ENCODE data around the gene ASTL. TPM values are rescaled to one million over a fixed set of nuclear protein-coding genes. Genes with fewer than 3 reads are reported as not detected.
"Not testable (repeated sequence)": the region's sequence is repeated elsewhere in the genome, so short reads cannot be mapped to it uniquely, and the experiment has no call there.

ASTL gene
- 0.30 TPM for total RNA-seq

DNA sequence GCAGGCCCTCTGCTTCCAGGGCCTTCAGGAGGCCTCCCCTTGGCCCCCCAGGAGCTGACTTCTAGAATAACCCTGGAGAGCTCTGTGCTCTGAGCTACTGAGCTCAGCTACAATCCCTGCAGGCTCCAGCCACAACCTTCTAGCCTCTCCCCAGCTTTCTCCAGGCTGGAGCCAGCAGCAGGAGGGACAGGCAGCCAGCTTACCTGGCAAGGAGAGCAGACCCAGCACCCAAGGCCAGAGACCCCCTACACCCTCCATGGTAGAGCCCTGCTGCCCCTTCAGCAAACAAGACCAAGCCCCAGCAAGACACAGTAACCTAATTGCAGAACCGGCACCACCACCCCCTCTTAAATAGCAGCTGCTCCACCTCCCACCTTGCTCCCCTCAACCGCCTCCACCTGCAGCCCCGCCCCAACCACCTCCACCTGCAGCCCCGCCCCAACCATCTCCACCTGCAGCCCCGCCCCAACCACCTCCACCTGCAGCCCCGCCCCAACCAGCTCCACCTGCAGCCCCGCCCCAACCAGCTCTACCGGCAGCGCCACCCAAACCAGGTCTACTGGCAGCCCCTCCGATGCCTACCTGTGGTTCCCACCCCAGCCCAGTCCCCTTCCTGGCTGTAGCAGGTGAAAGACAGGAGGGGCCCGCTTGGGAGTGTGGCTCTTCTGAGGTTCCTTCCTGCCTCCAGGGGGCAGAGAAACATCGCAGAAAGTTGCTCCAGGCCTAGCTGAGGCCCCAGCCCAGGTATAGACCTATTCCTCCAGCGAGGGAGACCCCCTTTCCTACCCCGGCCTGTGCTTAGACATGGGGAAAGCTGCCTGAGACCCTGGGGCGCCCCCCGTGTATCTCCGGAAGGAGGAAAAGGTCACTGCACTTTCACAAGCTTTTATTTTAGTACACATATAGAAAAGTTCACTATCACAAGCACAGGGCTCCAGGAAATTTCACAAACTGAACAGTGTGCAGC lies at the start of gene ASTL:
Gene ASTL (minus strand): TSS at position 324 of the 967 bp plus-strand sequence. CDS start 66 bp downstream, at position 258.
- no peak for DNase-seq

DNA sequence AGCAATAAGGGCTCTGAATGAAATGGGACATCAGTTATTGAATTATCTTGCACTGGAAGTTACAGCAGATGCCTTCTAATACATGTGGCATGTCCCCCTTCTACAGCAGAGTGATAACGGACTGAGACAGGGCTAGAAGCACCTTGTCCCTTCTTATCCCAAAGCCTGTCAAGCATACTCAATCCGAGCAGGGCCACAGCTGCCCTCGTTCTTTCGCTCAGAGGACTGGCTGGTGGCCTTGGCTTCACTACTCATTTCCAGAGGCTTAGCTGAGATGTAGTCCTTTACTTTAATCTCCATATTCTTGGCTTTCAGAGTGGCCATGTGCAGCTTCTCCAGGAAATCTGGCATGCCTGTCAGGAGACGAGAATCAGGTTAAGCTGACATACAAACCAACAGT lies 48.3 kb upstream of the ASTL start:
- no peak for DNase-seq

DNA sequence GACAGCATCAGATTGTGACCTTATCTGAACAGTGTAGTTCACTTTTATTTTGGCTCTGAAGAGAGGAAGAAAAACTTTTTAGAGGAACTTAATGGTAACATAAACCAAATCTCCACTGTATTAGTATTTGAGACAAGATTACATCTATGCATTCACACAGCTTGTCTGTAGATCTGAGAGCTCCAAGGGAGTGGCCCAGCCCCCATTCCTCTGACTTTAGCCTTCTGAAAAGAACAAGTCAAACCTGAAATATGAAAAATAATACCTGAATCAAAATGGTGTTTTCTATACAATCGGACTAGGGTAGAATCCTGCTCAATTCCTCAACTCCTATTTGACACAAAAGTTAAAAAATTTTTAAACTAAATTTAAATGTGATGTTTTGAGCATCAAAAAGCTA lies 47.2 kb upstream of the ASTL start:
- no peak for DNase-seq

DNA sequence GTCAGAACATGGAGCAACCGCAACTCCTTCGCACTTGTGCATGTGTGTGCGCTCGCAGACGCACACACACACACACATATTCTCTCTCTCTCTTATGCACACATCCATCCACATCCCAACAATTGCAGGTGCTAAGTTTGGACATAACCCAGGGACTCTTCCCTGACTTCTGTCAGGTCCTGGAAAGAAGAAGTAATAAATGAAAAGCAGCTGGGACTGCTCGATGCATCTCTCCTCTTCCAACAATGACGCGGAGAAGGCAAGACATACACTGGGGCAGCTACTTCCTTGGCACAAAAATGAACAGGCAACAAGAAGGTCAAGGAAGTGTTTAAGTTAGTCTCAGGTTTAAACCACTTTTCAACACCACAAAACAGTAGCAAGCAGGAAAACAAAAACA lies 46.7 kb upstream of the ASTL start:
- no peak for DNase-seq

DNA sequence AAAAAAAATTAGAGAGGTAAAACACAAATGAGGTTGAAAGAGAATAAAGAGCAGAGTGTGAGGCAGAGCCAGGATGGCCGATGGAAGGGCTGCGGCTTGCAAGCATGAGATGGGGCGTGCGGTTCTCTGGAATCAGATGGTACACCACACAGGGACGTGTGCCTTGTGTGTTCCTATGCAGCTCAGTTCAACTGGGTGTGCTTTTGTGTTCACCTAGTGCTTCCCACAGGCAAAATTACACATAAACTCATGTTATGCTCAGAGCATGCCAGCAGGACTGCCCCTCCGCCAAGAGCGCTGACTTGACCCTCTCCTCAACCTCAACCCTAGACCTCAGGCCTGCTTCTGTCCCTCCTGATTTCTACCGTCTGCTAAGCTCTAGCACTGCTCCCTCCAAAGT lies 45.9 kb upstream of the ASTL start:
- no peak for DNase-seq

DNA sequence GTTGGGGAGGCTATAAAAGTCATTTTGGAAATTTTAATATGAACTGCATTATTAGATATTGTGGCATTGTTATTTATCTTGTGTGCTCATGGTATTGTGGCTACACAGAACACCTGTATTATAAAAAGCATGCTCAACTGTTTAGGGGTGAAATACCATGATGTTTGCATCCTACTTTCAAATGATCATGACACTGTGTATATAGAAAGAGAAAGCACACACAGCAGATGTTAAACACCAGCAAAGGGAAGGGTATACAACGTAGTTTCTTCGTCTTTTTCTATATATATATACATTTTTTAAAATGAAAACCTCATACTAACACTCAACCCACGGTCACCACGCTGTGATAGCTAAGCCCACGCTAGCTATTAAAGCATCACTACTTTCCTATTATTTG lies 43.2 kb upstream of the ASTL start:
- DNase-seq = no peak

DNA sequence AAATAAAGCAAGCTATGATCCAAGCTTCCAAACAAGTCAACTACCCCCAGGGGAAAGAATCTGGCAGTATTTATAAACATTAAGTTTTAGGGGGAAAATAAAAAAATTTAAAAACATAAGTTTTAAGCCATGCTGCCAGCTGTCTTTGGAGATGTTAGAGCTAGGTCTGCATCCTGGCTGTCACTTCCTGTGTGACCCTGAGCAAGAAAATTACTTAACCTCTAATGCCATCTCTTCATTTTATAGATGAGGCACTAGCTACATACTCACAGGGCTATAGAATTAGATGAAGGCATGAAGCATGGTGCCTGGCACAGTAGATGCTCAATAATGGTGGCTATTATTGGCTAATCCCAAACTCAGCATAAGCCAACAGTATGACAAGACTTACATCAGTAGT lies 42.2 kb upstream of the ASTL start:
- DNase-seq = no peak

DNA sequence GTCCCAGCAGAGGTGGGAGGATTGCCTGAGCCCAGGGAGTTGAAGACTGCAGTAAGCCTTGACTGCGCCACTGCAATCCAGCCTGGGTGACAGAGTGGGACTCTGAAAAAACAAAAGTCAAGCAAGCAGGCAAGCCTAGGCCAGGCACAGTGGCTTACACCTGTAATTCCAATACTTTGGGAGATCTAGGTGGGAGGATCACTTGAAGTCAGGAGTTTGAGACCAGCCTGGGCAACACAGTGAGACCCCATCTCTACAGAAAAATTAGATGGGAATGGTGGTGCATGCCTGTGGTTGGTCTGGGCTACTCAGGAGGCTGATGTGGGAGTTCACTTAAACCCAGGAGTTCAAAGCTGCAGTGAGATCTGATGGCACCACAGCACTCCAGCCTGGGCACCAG lies 41.7 kb upstream of the ASTL start:
- no peak for DNase-seq

DNA sequence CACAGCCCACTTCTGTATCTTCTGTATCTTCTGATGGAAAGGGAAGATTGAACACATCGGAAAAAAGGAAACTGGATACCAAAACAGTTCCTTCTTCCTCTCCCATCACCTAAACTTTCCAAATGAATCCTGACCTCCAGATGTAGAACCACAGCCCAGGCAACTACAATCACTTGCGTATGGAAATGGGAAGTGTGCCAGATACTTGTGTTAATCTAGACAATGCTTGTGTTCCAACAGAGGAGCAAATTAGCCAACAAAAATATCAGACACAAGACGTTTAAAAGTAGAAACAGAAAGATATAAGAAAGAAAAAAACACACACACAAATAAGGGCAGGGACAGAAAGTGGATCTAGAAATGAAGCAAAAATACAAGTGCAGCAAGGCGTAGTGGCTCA lies 38.4 kb upstream of the ASTL start:
- no peak for DNase-seq

DNA sequence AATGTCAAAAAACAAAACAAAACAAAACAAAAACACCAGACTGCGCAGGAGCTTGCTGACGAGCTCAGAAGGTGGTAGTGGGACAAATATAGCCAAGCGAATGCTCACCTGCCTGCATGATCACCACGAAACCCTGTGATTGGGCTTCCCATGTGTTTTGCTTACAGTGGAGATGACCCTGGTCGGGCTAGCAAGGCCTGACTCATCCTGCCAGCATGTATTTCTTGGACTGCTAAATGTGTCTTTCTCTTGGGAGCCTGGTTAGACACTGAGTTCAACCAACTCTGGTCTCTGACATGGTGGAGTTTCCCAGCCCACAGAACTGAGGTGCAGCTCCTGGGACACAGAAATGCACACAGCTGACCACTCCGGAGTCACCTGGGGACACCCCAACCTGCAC lies 37.6 kb upstream of the ASTL start:
- no peak for DNase-seq

DNA sequence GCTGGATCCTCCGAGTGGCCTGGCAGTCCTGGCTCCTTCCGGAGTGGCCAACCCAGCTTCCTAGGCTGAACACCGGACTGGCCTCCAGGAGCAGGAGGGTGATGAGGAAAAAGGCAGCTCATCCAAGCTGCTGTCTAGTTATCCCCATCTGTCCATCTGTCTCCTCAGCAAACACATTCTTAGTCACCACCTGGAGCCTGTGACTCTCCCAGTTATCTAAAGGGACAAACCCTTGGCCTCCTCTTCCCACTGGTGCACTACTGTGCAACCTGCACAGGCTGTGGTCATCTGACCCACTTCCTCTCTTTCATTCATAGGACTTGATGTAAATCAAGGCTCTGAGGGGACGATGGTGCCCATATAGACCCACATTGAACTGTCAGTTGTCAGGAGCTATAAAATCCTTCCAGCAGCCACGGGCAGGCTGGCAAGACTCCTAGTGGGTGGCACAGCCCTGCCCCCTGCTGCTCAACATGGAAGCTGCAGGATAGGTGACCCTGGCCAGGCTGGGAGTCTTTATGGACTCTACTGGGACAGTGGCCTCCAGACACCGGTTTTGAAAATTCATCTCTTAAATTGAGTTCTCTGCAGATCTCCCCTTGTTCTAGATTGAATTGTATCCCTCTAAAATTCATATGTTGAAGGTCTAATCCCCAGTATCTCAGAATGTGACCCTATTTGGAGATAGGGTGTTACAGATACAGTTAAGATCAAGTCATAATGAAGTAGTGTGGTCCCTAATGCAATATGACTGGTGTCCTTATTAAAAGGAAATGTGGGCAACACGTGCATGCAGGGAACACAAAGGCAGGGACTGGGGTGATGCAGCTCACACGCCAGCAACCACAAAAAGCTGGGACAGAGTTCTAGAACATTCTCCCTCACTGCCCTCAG lies 36.2 kb upstream of the ASTL start:
- no peak for DNase-seq

DNA sequence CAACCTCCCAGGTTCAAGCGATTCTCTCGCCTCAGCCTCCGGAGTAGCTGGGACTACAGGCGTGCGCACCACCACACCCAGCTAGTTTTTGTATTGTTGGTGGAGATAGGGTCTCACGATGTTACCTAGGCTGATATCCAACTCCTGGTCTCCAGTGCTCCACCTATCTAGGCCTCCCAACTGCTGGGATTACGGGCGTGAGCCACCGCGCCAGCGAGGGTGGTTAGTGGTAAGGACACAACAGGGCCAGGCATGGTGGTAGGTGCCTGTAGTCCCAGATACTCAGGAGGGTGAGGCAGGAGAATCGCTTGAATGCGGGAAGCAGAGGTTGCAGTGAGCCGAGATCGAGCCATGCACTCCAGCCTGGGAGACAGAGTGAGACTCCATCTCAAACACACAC lies 33.5 kb upstream of the ASTL start:
- DNase-seq = no peak

DNA sequence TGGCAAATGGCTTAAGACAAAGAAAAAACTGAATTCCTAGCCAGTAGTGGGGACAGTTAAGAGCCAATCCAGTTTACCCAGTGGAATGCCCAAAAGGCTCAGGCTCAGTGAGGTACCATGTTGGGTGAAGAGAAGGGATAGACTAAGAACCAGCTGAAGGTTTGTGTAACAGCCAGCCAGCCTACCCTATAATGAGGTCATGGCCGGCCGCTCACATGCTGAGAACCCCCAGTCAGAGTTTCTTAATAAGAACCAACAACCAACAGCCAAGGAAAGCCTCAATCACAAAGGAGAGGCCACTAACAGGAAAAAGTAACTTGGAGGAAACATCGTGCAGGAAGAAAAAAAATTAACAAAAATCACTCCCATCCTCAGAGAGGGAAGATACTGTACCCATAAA lies 32.3 kb upstream of the ASTL start:
- no peak for DNase-seq

DNA sequence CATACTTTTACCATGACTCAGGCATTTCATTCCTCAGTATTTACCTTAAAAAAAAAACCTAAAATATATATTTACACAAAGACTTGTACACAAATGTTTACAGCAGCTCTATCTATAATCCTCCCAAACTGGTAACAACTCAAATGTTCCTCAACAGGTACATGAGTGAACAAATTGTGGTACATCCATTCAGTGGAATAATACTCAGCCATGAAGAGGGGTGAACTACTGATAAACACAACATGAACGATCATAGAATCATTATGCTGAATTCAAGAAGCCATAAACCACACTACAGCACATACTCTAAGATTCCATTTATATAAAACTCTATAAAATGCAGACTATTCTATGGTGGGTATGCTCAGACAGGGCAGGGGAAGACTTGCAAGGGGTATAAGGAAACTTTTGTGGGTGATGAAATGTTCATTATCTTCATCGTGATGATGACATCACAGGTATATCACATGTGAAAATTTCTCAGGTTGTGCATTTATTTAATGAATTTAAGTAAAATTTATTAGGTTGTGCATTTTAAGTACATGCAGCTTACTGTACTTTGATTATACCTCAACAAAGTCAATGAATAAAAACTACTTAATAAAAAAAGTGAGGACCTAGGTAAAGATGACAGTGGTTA lies 31.7 kb upstream of the ASTL start:
- no peak for DNase-seq

DNA sequence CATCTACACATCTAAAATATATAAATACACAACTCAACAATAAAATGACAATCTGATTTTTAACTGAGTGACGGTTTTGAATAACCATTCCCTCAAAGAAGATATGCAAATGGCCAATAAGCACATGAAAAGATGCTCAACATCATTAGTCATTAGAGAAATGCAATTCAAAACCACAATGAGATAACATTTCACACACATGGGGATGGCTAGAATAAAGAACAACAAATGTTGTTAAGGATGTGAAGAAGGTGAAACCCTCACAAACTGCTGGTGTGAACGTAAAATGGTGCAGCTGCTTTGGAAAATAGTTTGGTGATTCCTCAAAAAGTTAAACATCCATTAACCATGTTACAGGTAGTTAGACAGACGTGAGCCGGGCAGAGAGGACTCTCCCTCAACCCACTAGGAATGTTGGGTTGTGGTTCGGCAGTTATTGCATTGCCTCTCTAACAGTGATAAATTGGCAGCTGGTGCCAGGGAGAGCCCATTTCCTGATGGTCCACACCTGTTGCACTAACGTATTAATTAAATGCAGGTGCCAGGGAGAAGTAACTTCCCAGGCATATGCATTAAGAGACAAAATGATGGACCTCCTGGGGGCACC lies 29.2 kb upstream of the ASTL start:
- DNase-seq = no peak

DNA sequence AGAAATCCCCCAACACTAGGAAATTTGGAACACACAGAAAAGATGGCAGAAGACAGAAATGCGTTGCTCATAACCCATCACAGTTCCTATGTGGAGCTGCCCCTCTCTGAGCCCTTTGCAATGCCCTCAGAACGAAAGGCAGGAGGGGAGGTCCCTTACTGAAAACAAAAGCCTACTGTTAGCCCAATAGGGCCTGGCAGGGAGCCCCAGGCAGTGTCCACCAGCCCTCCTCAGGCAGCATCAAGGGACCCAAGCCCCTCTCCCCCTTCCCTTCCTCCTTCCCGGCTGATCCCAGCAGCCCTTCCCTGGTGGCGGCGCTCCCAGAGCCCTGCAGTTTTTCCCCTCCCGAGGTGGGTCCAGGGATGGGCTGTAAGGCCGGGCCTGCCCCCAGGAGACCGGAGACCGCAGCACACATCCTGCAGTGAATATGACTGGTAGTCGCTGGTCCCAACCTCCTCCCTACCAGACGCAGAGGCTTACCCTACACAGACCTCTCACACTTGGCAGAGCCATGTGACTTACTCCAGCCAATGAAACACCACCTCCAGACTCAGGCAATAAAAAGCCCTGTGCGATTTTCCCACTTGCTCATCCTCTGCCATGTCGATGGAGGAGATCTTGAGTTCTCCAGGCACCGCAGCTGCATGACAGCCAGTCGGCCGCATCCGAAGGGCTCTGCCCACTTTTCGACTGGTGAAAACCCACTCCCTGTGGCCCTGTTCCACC lies 26.3 kb upstream of the ASTL start:
- no peak for DNase-seq

DNA sequence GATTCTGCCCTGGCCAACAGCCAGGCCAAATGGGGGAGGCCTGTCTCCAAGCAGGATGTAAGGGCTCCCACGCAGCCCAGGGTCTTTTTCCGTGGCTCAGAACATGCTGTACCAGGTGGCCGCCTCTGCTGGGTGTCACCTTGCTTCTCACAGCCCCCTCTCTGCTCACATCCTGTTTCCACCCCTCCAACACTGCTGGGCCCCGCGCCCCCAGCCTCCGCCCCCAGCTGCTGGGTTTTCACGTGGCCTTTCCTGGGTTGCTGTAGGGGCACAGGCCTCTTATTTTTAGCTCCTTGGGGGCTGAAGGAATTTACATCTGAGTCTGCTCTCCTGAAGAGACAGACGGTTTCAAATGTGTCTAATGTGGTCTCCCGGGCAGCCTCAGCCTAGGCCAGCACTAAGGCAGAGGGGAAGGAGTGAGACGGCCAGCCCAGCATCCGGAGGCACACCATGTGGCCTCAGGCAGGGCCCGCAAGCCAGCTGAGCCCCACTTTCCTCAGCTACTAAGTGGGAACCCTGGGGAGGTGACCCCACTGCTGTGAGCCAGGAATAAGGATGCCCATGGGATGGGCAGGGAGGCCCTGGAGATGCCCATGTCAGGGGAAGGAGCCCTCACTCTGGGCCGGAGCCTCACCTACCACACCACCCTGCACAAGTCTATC lies 25.6 kb upstream of the ASTL start:
- DNase-seq = no peak

DNA sequence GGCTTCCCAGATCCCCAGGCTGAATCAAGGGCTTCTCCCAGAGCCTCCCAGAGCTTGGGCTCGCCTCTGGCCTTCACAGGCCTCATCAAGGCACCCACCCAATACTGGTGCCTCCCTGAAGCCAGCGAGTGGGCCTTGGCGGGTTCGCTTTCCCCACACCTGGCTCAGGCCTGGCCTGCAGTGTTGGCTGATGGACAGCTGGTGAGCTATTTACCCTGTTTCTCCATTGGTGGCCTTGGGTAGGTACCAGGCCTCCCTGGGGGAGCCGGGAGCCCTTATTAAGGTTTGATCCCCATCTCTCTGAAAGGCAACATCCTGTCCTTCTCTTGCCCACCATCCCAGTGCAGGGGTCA lies 25.1 kb upstream of the ASTL start:
- DNase-seq = no peak

DNA sequence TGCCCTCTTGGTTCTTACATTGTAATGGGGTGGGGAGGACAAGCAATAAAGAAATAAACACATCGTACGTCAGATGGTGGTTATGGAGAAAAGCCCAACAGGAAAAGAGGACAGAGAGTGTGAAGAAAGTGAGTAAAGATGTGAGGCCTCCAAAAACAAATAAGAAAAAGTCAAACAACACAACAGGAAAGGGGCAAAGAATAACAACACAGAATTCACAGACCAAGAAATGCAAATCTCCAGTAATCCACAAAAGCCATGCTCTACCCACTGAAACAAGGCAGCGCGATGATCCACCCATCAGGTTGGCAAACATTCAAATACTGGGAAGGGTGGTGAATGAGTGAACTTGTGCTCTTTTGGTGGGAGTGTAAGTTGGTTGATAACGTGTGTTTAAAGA lies 23.6 kb upstream of the ASTL start:
- DNase-seq = no peak

DNA sequence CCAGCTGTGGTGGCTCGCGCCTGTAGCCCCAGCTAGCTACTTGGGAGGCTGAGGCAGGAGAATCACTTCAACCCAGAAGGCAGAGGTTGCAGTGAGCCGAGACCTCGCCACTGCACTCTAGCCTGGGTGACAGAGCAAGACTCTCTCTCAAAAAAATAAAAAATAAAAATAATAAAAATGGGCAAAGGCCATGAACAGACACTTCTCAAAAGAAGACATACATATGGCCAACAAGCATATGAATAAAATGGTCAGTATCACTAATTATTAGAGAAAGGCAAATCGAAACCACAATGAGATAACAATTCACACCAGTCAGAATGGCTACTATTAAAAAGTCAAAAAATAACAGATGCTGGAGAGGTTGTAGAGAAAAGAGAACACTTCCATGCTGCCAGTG lies 22.1 kb upstream of the ASTL start:
- DNase-seq = not testable (repeated sequence)

All from skin of body (tissue), 2 donors.